WTC11 (cell line): Measurements from ENCODE around the gene SH3TC1. TPM values are rescaled to one million over a fixed set of nuclear protein-coding genes. Genes with fewer than 3 reads are reported as not detected.

Experiments used
- ATAC-seq: fragments of 200-7000 bp; cut with Tn5 transposase; 2 replicates; pipeline ENCODE4 v1.10.0; 2021; ENCODE audit warnings: mild to moderate bottlenecking, moderate library complexity
- CTCF ChIA-PET: fragments of 300-600 bp; sonication (Branson Sonifier 250); formaldehyde crosslinking; loops from one replicate; lab custom pipeline; 2021; ENCODE audit warnings: antibody characterized with exemption; lab: Charles Lee
- POLR2A ChIA-PET: fragments of 350-600 bp; sonication (Branson Sonifier 250); formaldehyde crosslinking; loops from one replicate; lab custom pipeline; 2021; ENCODE audit warnings: antibody characterized with exemption; lab: Charles Lee
- DNase-seq: peaks from one replicate; pipeline ENCODE4 v3.0.0; 2021; ENCODE audit warnings: low spot score
- H3K27ac Mint-ChIP-seq: 2 replicates; pipeline ENCODE4 v1.8.0; 2021; ENCODE audit warnings: mixed read lengths
- H3K27me3 Mint-ChIP-seq: 2 replicates; pipeline ENCODE4 v1.8.0; 2021; ENCODE audit warnings: low read depth, mild to moderate bottlenecking, moderate library complexity, mixed read lengths
- H3K36me3 Mint-ChIP-seq: 2 replicates; pipeline ENCODE4 v1.8.0; 2021; ENCODE audit warnings: mixed read lengths
- H3K4me1 Mint-ChIP-seq: 2 replicates; pipeline ENCODE4 v1.8.0; 2022; ENCODE audit warnings: mixed read lengths
- H3K4me3 Mint-ChIP-seq: 2 replicates; pipeline ENCODE4 v1.8.0; 2021; ENCODE audit warnings: mild to moderate bottlenecking, moderate library complexity, mixed read lengths
- H3K9me3 Mint-ChIP-seq: 2 replicates; pipeline ENCODE4 v1.8.0; 2021; ENCODE audit warnings: mixed read lengths
- CREB1 ChIP-seq: sonication (generic); formaldehyde crosslinking; IDR thresholded peaks from 2 replicates; pipeline ENCODE4 v1.8.0; 2023; ENCODE audit warnings: mild to moderate bottlenecking, missing genetic modification reagents
- EMX1 ChIP-seq: fragments of 250-450 bp; sonication (Bioruptor Pico); IDR thresholded peaks from 2 replicates; pipeline ENCODE4 v1.8.0; 2021; ENCODE audit warnings: mild to moderate bottlenecking
- ESRRA ChIP-seq: sonication (generic); formaldehyde crosslinking; IDR thresholded peaks from 2 replicates; pipeline ENCODE4 v1.8.1; 2022; ENCODE audit warnings: mild to moderate bottlenecking, missing genetic modification reagents, borderline replicate concordance
- FOXP1 ChIP-seq: sonication (generic); formaldehyde crosslinking; IDR thresholded peaks from 2 replicates; pipeline ENCODE4 v1.8.0; 2022; ENCODE audit warnings: missing genetic modification reagents, mild to moderate bottlenecking, moderate library complexity, borderline replicate concordance
- GABPB1 ChIP-seq: sonication (generic); formaldehyde crosslinking; IDR thresholded peaks from 2 replicates; pipeline ENCODE4 v1.8.1; 2023; ENCODE audit warnings: mild to moderate bottlenecking, missing genetic modification reagents
- GTF2I ChIP-seq: fragments of 250-450 bp; sonication (Bioruptor Pico); conservative IDR thresholded peaks from 2 replicates; pipeline ENCODE4 v1.4.0; 2021; ENCODE audit warnings: mild to moderate bottlenecking
- IRF1 ChIP-seq: sonication (generic); formaldehyde crosslinking; IDR thresholded peaks from 2 replicates; pipeline ENCODE4 v1.8.0; 2023; ENCODE audit warnings: missing genetic modification reagents
- JAZF1 ChIP-seq: fragments of 250-450 bp; sonication (Bioruptor Pico); IDR thresholded peaks from 2 replicates; pipeline ENCODE4 v1.9.0; 2021; ENCODE audit warnings: moderate library complexity, mild to moderate bottlenecking, inconsistent platforms
- MAX ChIP-seq: sonication (generic); formaldehyde crosslinking; IDR thresholded peaks from 2 replicates; pipeline ENCODE4 v1.8.0; 2022; ENCODE audit warnings: mild to moderate bottlenecking, missing genetic modification reagents
- NFATC4 ChIP-seq: fragments of 250-450 bp; sonication (Bioruptor Pico); IDR thresholded peaks from 2 replicates; pipeline ENCODE4 v1.9.0; 2021; ENCODE audit warnings: mild to moderate bottlenecking
- NR3C1 ChIP-seq: sonication (generic); formaldehyde crosslinking; conservative IDR thresholded peaks from 2 replicates; pipeline ENCODE4 v1.8.1; 2023; ENCODE audit warnings: low read depth, mild to moderate bottlenecking, missing genetic modification reagents
- PRRX2 ChIP-seq: fragments of 250-450 bp; sonication (Bioruptor Pico); IDR thresholded peaks from 2 replicates; pipeline ENCODE4 v1.8.0; 2021; ENCODE audit warnings: mild to moderate bottlenecking
- SOX15 ChIP-seq: fragments of 250-450 bp; sonication (Bioruptor Pico); IDR thresholded peaks from 2 replicates; pipeline ENCODE4 v1.9.0; 2021; ENCODE audit warnings: mild to moderate bottlenecking
- STAT6 ChIP-seq: sonication (generic); formaldehyde crosslinking; conservative IDR thresholded peaks from 2 replicates; pipeline ENCODE4 v1.8.1; 2023; ENCODE audit warnings: mild to moderate bottlenecking, low read depth, missing genetic modification reagents, moderate library complexity
- TEAD4 ChIP-seq: sonication (generic); formaldehyde crosslinking; IDR thresholded peaks from 2 replicates; pipeline ENCODE4 v1.8.0; 2022; ENCODE audit warnings: mild to moderate bottlenecking, missing genetic modification reagents
- ZBTB21 ChIP-seq: sonication (generic); formaldehyde crosslinking; IDR thresholded peaks from 2 replicates; pipeline ENCODE4 v1.8.1; 2023; ENCODE audit warnings: mild to moderate bottlenecking, missing genetic modification reagents, borderline replicate concordance
- ZNF138 ChIP-seq: sonication (generic); formaldehyde crosslinking; conservative IDR thresholded peaks from 2 replicates; pipeline ENCODE4 v1.8.1; 2022; ENCODE audit warnings: mild to moderate bottlenecking, moderate library complexity, missing genetic modification reagents
- ZNF396 ChIP-seq: fragments of 250-450 bp; sonication (Bioruptor Pico); IDR thresholded peaks from 2 replicates; pipeline ENCODE4 v1.8.0; 2021; ENCODE audit warnings: mild to moderate bottlenecking, moderate library complexity, borderline replicate concordance
- ZNF416 ChIP-seq: fragments of 250-450 bp; sonication (Bioruptor Pico); IDR thresholded peaks from 2 replicates; pipeline ENCODE4 v1.9.0; 2021; ENCODE audit warnings: mild to moderate bottlenecking, inconsistent platforms
- ZNF671 ChIP-seq: fragments of 250-450 bp; sonication (Bioruptor Pico); IDR thresholded peaks from 2 replicates; pipeline ENCODE4 v1.8.0; 2021; ENCODE audit warnings: mild to moderate bottlenecking
- total RNA-seq: library from RNA; stranded (reverse); gene quantifications from 3 replicates; pipeline ENCODE4 v1.2.3, GENCODE V29; 2021
- TF ChIP-seq, protein P1 (sequence below): sonication (generic); formaldehyde crosslinking; IDR thresholded peaks from 2 replicates; pipeline ENCODE4 v1.8.1; 2023; ENCODE audit warnings: mild to moderate bottlenecking, moderate library complexity, missing genetic modification reagents
- TF ChIP-seq, protein P2 (sequence below): sonication (generic); formaldehyde crosslinking; IDR thresholded peaks from 2 replicates; pipeline ENCODE4 v1.8.1; 2023; ENCODE audit warnings: mild to moderate bottlenecking, missing genetic modification reagents, moderate library complexity
- TF ChIP-seq, protein P3 (sequence below): fragments of 250-450 bp; sonication (Bioruptor Pico); IDR thresholded peaks from 2 replicates; pipeline ENCODE4 v1.8.0; 2021; ENCODE audit warnings: mild to moderate bottlenecking

SH3TC1 gene
- total RNA-seq, 1 experiment from 2014 or later = 0.42 TPM

DNA sequence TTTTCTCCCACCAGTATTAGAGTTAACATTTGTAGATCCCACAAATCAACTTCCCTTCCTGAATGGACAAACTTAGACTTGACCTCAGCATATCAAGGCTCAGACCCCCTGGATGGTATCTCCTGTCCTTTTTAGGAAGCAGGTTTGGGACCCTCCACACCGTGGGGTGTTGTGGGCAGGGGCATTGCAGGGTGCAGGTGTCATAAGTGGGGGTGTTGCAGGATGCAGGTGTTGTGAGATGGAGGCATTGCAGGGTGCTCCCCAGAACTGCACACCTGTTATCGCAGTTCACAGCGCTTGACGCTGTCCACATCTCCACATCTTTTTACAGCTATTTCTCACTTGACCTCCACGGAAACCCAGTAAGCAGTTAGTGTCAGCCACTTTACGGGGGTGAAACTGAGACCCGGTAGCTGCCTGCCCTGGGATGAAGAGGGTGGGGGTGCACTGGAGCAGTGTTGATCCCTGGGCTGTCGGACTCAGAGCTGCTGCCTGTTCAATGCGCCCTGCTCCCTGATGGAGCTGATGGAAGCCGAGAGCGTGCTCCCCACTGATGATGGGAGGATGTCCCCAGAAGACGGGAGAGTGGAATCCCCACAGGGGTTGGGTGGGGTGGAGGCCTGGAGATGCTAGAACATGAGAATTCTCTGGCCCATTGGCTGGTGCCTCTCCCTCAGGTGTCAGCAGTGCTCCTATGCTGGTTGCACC lies 25.3 kb downstream of the SH3TC1 start:
- no peak for TF ChIP-seq GTF2I (CRISPR knock-in tag)
- no peak for TF ChIP-seq FOXP1
- TF ChIP-seq NFATC4 (CRISPR knock-in tag) = no peak
- TF ChIP-seq PRRX2 (CRISPR knock-in tag) = no peak
- TF ChIP-seq JAZF1 (CRISPR knock-in tag) = no peak
- TF ChIP-seq, protein P1, sequence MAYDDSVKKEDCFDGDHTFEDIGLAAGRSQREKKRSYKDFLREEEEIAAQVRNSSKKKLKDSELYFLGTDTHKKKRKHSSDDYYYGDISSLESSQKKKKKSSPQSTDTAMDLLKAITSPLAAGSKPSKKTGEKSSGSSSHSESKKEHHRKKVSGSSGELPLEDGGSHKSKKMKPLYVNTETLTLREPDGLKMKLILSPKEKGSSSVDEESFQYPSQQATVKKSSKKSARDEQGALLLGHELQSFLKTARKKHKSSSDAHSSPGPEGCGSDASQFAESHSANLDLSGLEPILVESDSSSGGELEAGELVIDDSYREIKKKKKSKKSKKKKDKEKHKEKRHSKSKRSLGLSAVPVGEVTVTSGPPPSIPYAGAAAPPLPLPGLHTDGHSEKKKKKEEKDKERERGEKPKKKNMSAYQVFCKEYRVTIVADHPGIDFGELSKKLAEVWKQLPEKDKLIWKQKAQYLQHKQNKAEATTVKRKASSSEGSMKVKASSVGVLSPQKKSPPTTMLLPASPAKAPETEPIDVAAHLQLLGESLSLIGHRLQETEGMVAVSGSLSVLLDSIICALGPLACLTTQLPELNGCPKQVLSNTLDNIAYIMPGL (CRISPR knock-in tag) = no peak
- TF ChIP-seq CREB1 (CRISPR knock-in tag) = no peak
- TF ChIP-seq, protein P2, sequence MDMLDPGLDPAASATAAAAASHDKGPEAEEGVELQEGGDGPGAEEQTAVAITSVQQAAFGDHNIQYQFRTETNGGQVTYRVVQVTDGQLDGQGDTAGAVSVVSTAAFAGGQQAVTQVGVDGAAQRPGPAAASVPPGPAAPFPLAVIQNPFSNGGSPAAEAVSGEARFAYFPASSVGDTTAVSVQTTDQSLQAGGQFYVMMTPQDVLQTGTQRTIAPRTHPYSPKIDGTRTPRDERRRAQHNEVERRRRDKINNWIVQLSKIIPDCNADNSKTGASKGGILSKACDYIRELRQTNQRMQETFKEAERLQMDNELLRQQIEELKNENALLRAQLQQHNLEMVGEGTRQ (CRISPR knock-in tag) = no peak
- TF ChIP-seq ESRRA (CRISPR knock-in tag) = no peak
- no peak for TF ChIP-seq SOX15 (CRISPR knock-in tag)
- TF ChIP-seq ZNF138 (CRISPR knock-in tag) = no peak
- no peak for TF ChIP-seq TEAD4 (CRISPR knock-in tag)
- no peak for TF ChIP-seq ZNF416 (CRISPR knock-in tag)
- no peak for TF ChIP-seq ZNF671 (CRISPR knock-in tag)
- no peak for TF ChIP-seq ZBTB21 (CRISPR knock-in tag)
- TF ChIP-seq NR3C1 (CRISPR knock-in tag) = no peak
- no peak for TF ChIP-seq GABPB1 (CRISPR knock-in tag)
- TF ChIP-seq EMX1 (CRISPR knock-in tag) = no peak
- no peak for TF ChIP-seq MAX (CRISPR knock-in tag)
- no peak for TF ChIP-seq ZNF396 (CRISPR knock-in tag)
- TF ChIP-seq, all 79 proteins: peak for 0
- DNase-seq = no peak
- Mint-ChIP-seq H3K4me1 (peaks cover 18% of the 10 kb centered on the region), H3K4me3 (no peak overlapping the region), H3K27me3 (peaks cover 3% of the 10 kb centered on the region; the same call in 1 of the 2 replicates), H3K36me3 (no peaks in the 10 kb centered on the region), H3K9me3 (peaks cover 8% of the 10 kb centered on the region), H3K27ac (no peak overlapping the region)
- ATAC-seq = no peak
- ChIA-PET CTCF (interaction anchor here (1.0 to 6.5 kb wide), 4 partner anchors 13 to 119 kb away, joined by 3 to 55 read pairs (median 5); no protein-coding TSS in a partner anchor), POLR2A (no interaction called here)

- no peak for ATAC-seq
- Mint-ChIP-seq H3K9me3 (peaks cover 8% of the 10 kb centered on the region), H3K27me3 (peaks cover under 1% of the 10 kb centered on the region; the same call in 1 of the 2 replicates), H3K4me3 (no peak overlapping the region), H3K27ac (no peak overlapping the region), H3K36me3 (no peaks in the 10 kb centered on the region)
- POLR2A ChIA-PET = no interaction called here
- DNase-seq = no peak
- TF ChIP-seq STAT6 (CRISPR knock-in tag) = no peak
- TF ChIP-seq IRF1 = no peak
- TF ChIP-seq, protein P3, sequence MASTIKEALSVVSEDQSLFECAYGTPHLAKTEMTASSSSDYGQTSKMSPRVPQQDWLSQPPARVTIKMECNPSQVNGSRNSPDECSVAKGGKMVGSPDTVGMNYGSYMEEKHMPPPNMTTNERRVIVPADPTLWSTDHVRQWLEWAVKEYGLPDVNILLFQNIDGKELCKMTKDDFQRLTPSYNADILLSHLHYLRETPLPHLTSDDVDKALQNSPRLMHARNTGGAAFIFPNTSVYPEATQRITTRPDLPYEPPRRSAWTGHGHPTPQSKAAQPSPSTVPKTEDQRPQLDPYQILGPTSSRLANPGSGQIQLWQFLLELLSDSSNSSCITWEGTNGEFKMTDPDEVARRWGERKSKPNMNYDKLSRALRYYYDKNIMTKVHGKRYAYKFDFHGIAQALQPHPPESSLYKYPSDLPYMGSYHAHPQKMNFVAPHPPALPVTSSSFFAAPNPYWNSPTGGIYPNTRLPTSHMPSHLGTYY (CRISPR knock-in tag) = no peak
- TF ChIP-seq, all 79 proteins: peak for 0
- CTCF ChIA-PET = interaction anchor here (0.5 to 6.5 kb wide), 10 partner anchors 10 to 382 kb away, joined by 3 to 55 read pairs (median 4); no protein-coding TSS in a partner anchor
- H3K4me1 Mint-ChIP-seq = peaks cover 18% of the 10 kb centered on the region
Observed at GRCh38 chr4:8224975-8225625, 26.0 kb downstream of the SH3TC1 start.
